ENCODE data around the gene PRICKLE2. TPM values are rescaled to one million over a fixed set of nuclear protein-coding genes. Genes with fewer than 3 reads are reported as not detected.

The PRICKLE2 gene
- total RNA-seq, 1 experiment from 2014 or later: 5.6 TPM

DNA sequence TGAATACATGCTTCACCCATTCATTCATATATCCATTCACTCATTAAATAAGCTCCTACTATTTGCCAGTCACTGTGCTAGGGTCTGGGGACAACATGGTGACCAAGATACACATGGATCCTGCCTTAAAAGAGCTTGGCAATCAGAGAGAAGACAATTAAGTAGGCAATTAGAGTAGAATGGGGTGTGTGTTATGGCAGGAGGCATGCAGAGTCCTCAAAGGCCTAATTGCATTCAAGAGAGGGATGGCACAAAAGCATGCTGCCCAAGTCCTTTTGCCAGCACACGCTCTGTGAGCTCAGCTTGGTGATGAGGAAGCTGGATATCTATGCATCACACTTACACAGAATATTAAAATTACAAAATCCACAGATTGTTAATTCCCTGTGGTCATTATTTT is 2.8 kb upstream of the PRICKLE2 start:
- Mint-ChIP-seq H3K4me3 (no peak overlapping the region), H3K9me3 (no peaks in the 10 kb centered on the region), H3K4me1 (peaks cover 37% of the 10 kb centered on the region), H3K36me3 (no peaks in the 10 kb centered on the region), H3K27ac (no peak overlapping the region), H3K27me3 (ENCODE audit: low read depth) (peaks cover 18% of the 10 kb centered on the region)
- POLR2A ChIA-PET: no interaction called here
- DNase-seq (ENCODE audit: low spot score): no peak
- TF ChIP-seq EMX1 (CRISPR knock-in tag; IDR thresholded peaks at IDR 0.05) (no peak), ZNF317 (CRISPR knock-in tag; IDR thresholded peaks at IDR 0.05; ENCODE audit: borderline replicate concordance, low read depth) (no peak), ZNF396 (CRISPR knock-in tag; IDR thresholded peaks at IDR 0.05; ENCODE audit: borderline replicate concordance) (no peak), SP1 (CRISPR knock-in tag; conservative IDR thresholded peaks at IDR 0.05) (no peak), GABPB1 (CRISPR knock-in tag; IDR thresholded peaks at IDR 0.05) (no peak), FOXK1 (CRISPR knock-in tag; IDR thresholded peaks at IDR 0.05) (no peak)
- TF ChIP-seq, protein P1, sequence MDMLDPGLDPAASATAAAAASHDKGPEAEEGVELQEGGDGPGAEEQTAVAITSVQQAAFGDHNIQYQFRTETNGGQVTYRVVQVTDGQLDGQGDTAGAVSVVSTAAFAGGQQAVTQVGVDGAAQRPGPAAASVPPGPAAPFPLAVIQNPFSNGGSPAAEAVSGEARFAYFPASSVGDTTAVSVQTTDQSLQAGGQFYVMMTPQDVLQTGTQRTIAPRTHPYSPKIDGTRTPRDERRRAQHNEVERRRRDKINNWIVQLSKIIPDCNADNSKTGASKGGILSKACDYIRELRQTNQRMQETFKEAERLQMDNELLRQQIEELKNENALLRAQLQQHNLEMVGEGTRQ (CRISPR knock-in tag; IDR thresholded peaks at IDR 0.05): no peak
- TF ChIP-seq, protein P2, sequence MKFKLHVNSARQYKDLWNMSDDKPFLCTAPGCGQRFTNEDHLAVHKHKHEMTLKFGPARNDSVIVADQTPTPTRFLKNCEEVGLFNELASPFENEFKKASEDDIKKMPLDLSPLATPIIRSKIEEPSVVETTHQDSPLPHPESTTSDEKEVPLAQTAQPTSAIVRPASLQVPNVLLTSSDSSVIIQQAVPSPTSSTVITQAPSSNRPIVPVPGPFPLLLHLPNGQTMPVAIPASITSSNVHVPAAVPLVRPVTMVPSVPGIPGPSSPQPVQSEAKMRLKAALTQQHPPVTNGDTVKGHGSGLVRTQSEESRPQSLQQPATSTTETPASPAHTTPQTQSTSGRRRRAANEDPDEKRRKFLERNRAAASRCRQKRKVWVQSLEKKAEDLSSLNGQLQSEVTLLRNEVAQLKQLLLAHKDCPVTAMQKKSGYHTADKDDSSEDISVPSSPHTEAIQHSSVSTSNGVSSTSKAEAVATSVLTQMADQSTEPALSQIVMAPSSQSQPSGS (CRISPR knock-in tag; IDR thresholded peaks at IDR 0.05; ENCODE audit: borderline replicate concordance, low read depth): no peak
- ATAC-seq: no peak
- CTCF ChIA-PET: no interaction called here

- ATAC-seq: no peak
- peaks cover 32% of the 10 kb centered on the region for H3K27me3 Mint-ChIP-seq (ENCODE audit: low read depth)
- POLR2A ChIA-PET: no interaction called here
- H3K4me1 Mint-ChIP-seq: peaks cover 39% of the 10 kb centered on the region
- DNase-seq (ENCODE audit: low spot score): no peak
- H3K9me3 Mint-ChIP-seq: no peaks in the 10 kb centered on the region
- no peak overlapping the region for H3K4me3 Mint-ChIP-seq
- H3K27ac Mint-ChIP-seq: no peak overlapping the region
- CTCF ChIA-PET: interaction anchor here (1.0 to 1.9 kb wide), 9 partner anchors 10 to 196 kb away, joined by 3 to 5 read pairs (median 4); no protein-coding TSS in a partner anchor
- H3K36me3 Mint-ChIP-seq: no peaks in the 10 kb centered on the region
- TF ChIP-seq SOX15 (CRISPR knock-in tag; IDR thresholded peaks at IDR 0.05): no peak
- no peak for TF ChIP-seq AFF4 (CRISPR knock-in tag; IDR thresholded peaks at IDR 0.05; ENCODE audit: borderline replicate concordance)
- TF ChIP-seq JUN (CRISPR knock-in tag; IDR thresholded peaks at IDR 0.05): no peak
- TF ChIP-seq MYBL2 (CRISPR knock-in tag; IDR thresholded peaks at IDR 0.05): no peak
- no peak for TF ChIP-seq SMAD3 (CRISPR knock-in tag; IDR thresholded peaks at IDR 0.05; ENCODE audit: borderline replicate concordance)
- TF ChIP-seq FOXJ3 (CRISPR knock-in tag; IDR thresholded peaks at IDR 0.05; ENCODE audit: borderline replicate concordance): no peak
- no peak for TF ChIP-seq ARID4B (CRISPR knock-in tag; IDR thresholded peaks at IDR 0.05; ENCODE audit: borderline replicate concordance)
- TF ChIP-seq GTF2I (CRISPR knock-in tag; conservative IDR thresholded peaks at IDR 0.05): no peak
- TF ChIP-seq NFATC4 (CRISPR knock-in tag; IDR thresholded peaks at IDR 0.05): no peak
- TF ChIP-seq ZNF425 (CRISPR knock-in tag; conservative IDR thresholded peaks at IDR 0.05): no peak
- TF ChIP-seq OVOL2 (CRISPR knock-in tag; IDR thresholded peaks at IDR 0.05; ENCODE audit: borderline replicate concordance): no peak
- TF ChIP-seq ZNF232 (CRISPR knock-in tag; IDR thresholded peaks at IDR 0.05): no peak
- TF ChIP-seq HMGA2 (CRISPR knock-in tag; IDR thresholded peaks at IDR 0.05): no peak
- no peak for TF ChIP-seq SMAD4 (CRISPR knock-in tag; IDR thresholded peaks at IDR 0.05)
- TF ChIP-seq, protein P3, sequence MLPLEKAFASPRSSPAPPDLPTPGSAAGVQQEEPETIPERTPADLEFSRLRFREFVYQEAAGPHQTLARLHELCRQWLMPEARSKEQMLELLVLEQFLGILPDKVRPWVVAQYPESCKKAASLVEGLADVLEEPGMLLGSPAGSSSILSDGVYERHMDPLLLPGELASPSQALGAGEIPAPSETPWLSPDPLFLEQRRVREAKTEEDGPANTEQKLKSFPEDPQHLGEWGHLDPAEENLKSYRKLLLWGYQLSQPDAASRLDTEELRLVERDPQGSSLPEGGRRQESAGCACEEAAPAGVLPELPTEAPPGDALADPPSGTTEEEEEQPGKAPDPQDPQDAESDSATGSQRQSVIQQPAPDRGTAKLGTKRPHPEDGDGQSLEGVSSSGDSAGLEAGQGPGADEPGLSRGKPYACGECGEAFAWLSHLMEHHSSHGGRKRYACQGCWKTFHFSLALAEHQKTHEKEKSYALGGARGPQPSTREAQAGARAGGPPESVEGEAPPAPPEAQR (CRISPR knock-in tag; IDR thresholded peaks at IDR 0.05): no peak
Measured at GRCh38 chr3:64226730-64227129, 1.5 kb upstream of the PRICKLE2 start.
